Fibroblast of skin of right biceps (primary cell): ENCODE measurements around the gene MEGF9.

ENCODE experiments used
- DNase-seq: peaks from one replicate; pipeline ENCODE4 v3.0.0-alpha.2; 2013

Gene MEGF9

DNA sequence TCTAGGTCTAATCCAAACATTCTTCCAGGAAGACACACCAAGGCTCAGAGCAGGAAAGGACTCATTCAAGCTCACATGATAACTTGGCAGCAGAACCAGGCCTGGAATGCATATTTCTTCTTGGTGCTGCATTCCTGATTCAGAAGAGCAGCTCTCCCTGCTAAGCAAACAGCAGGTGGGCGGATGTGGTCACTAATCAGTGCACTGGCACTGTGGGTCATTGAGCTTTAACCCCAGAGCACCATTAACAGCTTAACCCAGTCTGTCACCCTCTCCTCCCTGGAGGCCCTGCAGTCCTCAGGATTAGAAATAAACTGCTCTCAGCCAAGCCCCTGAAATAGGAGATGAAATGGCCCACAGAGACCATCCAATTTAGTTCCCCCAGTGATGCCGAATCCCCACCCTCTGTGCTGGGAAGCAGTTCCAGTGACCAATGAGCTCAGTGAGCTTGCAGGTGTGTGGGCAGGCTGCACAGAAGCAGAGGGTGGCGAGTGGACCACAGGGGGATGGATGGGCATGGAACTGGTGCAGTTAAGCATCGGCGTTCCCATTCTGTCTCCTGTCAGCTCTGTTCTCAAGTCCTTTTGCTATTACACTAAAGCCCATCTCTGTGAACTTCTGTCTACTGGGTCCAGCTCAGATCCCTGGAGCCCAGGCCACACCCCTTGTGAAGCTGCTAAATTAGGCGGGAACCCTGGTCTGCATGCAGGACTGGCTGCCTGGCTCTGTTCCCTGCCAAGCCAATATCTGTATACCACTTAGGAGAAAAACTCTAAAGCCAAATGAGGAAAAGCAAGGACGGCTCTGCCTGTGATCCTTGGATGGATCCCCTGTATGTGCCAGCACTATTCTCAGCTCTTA is 16.6 kb upstream of the MEGF9 start:
- peak; percentile 61 for DNase-seq

- DNase-seq = no peak
Observed at GRCh38 chr9:120729791-120730241, 15.5 kb upstream of the MEGF9 start.

- no peak for DNase-seq
Observed at GRCh38 chr9:120726484-120726883, 12.2 kb upstream of the MEGF9 start.

- no peak for DNase-seq
Observed at GRCh38 chr9:120725907-120726306, 11.6 kb upstream of the MEGF9 start.

DNA sequence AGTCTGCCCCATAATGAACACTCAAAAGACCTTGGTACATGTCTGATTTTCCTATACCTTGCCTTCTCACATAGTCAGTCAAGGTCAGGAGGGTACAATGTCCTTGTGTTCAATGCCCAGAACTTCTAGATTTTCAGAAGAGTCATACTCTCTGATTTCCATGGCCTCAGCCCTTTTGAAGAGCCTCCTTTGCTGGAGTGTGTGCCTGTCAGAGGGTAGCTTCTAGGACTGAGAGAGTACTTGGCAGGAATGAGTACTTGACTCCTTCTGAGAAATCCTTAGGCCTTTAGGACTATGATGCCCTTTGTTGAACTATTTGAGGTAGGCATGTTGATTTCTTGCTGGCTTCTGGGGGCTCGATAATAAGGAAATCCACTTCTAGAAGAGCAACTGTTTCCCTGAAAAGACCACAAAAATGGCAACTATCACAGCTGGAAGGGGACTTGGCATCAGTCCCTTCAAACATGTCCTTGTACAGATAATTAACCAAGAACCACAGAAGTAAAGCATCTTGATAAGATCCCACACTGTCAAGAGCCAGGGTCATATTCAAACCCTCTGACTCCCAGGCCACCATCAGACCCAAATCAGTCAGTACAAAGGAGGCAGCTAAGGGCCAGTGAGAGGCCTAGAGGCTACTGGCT is 10.6 kb upstream of the MEGF9 start:
- no peak for DNase-seq

DNA sequence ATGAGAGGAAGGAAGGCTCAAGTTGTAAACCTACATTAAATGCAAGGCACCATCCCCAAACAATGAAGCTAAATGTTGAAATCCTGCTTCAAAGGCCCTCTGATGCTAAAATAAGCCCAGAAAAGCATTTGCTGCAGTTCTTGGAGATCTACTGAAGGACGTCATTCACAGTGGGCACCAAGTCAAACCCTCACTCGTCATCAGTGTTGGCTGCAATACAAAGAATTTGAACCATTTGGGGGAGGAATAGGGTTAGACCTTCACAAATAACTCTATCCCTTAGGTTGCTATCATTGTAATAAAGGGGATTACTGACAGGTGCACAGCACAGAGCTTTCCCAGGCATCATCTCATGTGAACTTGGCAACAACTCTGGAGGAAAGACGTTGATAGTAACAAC is 9.3 kb upstream of the MEGF9 start:
- peak; percentile 43 for DNase-seq

GRCh38 chr9:120720404-120720803 is 6.1 kb upstream of the MEGF9 start:
- no peak for DNase-seq

DNA sequence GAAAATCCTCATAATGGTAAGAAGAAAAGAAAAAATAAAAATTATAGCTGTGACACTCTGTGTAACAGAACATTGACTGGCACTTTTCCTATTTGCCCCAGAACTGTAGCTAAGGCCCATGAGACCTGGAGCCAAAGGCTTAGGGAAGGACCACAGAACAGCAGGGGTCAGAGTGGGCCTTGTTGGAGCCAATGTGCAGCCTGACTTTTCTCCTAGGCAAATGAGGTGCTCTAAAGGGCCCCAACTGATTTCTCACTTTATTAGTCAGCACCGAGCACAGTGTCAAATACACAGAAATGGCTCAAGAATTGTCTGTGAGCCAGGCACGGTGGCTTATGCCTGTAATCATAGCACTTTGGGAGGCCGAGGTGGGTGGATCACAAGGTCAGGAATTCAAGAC is 4.0 kb upstream of the MEGF9 start:
- DNase-seq = no peak

DNA sequence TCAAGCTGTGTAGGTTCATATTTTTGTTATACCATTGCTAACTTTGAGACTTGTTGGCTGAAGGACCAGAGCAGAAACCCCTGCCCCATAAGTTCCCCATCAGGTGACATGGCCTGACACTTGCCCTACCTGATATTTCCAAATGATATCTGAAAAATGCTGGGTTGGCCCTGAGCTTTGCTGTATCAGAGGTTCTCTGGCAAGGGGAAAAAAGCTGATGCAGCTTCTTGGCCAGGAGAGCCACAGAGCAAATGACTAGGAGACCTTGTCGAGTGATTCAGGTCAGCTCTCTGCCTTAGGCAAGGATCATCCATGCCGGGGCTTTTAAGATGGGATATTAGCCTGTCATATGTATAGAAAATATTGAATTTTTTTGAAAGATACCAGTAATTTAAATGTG is 2.9 kb upstream of the MEGF9 start:
- no peak for DNase-seq

- no peak for DNase-seq
Observed at GRCh38 chr9:120716483-120716882, 2.2 kb upstream of the MEGF9 start.

GRCh38 chr9:120715389-120715924 is 1.2 kb upstream of the MEGF9 start:
- peak; percentile 78 for DNase-seq

DNA sequence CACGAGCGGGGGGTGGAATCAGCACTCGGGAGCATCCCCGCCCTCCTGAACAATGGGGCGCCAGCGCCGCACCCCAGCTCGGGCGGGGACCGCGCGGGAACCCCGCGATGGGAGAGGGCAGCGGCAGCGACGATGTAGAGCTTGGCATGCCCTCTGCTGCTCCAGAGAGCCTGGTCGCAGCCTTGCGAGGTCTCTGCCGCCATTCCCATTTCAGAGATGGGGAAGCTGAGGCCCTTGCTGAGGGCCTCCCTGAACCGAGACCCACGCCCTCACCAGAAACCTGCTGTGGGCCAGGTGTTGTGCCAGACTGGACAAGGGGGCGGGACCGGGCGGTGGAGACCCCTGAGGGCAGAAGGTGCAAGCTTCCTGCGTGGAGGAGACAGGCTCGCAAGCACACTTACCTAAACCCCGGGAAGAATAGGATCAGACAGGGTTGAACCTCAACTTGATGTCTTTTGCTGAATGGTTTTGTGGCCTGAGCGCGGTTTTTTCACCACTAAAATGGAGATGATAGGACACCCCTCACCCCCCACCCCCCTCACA is 647 bp upstream of the MEGF9 start:
- no peak for DNase-seq

DNA sequence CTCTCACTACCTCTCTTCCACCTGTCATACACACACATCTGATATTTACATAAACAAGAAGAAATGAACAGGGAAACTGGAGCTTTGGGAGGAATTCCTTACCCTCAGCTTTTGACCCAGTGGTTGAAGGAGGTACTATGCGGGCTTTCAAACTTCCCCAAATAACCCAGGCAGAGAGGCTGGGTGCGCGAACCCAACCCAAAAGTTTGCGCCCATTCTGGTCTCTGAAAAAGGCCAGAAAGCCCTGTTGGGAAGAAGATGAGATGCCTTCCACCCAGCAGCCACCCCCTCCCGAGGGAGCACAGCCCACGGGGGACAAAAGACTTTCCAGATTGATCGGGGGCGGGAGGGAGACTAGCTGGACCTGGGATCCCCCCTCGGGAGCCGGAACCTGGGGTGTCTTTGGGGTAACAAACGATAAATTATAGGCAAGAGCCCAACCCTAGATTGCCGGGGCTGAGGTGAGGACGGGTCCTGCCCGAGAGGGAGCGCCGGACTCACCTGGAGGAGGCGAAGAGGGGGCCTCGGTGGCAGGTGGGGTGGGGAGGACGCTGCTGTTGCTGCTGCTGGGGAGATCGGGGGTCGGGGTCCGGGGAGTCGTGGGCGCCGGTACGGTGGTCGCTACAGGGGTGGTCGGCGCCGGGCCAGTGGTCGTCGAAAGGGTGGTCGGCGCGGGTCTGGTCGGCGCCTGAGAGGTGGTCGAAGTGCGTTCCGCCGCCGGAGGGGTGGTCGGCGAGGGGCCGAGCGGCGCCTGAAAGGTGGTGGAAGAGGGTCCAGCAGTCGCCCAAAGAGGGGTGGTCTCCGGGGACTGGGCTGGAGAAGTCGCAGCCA is 798 bp downstream of the MEGF9 start:
- DNase-seq = no peak

DNA sequence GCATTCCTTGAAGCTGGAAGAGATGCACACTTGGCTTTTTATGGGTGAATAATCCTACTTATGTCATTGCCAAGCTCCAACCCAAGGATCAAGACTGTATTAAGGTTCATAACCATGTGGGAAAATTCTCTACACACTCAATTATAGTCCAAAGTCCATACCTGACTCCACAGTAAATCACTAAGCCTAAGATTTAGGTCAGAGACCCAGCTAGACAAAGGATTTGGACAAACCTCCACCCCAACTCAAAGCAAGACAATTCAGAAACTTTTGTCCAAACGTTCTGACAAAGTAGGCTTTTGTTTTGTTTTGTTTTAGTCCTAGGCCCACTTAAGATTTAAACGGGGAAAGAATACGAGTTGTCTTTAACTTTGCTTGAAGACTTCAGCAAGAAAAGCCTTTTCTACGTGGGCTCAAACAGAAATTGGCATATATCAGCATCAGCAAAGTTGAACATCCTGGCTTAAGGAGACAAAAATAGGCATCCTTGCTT is 1.7 kb downstream of the MEGF9 start:
- no peak for DNase-seq

- no peak for DNase-seq
Observed at GRCh38 chr9:120711841-120712538, 2.3 kb downstream of the MEGF9 start.

DNA sequence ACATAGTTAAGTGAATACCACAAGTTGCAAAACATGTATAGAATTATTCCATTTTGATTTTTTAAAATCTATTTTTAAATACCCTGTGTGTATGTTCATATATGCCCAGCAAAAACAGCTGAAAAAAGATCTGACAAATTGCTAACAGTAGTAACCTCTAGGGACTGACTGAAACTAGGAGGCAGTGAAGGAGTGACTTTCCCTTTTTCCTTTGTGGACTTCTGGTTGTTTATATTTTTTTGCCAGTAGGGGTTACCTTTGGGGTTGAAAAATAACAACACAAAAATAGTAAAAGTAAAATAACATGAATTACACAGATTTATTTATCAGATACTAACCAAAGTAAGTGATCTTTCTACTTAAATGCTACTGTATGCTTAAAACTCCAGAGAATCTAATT is 2.9 kb downstream of the MEGF9 start:
- DNase-seq = no peak

DNA sequence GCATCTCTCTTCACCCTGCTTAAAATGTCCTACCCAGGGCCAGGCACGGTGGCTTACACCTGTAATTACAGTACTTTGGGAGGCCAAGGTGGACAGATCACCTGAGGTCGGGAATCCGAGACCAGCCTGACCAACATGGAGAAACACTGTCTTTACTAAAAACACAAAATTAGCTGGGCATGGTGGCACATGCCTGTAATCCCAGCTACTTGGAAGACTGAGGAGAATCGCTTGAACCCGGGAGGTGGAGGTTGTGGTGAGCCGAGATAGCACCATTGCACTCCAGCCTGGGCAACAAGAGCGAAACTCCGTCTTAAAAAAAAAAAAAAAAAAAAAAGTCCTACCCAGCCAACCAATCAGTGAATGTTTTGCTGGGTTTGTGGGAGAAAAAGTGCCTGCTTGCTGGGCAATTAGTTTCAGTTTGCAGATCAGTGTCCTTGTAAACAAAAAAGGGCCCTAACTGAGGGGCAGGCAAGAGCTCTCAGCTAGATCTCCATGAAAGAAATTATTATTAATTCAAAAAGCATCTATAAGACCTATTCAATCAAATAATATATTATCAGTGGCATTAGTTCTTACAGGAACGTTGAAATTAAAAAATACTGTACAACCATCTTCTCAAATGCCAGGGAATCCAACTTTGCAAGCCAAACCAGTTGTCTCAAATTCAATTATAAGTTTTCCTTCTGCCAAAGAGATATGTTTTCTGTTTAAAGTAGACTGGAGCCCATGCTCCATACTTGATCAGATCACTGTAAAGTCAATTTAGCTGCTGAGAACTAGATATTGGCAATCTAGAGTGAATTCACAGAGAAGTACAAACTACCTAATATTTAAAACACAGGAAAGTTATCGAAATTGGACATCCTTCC is 3.9 kb downstream of the MEGF9 start:
- no peak for DNase-seq

- DNase-seq = peak; percentile 43
Observed at GRCh38 chr9:120708526-120709224, 5.6 kb downstream of the MEGF9 start.

DNA sequence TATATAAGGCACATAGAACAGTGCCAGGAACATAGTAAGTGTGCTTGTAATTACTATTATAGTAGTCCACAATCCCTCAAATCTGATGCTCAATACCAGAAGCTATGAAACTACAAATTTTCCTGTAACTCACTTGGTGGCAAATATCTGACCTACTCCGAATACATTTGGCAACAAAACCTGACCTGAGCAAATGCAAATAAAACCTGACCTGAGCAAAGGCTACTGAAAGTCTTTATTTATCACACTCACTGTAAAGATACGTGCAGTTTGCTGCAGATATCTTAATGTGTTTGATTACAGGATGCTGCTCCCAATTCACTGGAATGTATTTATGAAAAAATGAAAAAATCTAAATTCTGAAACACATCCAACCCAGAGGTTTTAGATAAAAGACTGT is 7.1 kb downstream of the MEGF9 start:
- no peak for DNase-seq

GRCh38 chr9:120705174-120705573 is 9.1 kb downstream of the MEGF9 start:
- no peak for DNase-seq
